Gastrocnemius medialis (tissue), 4 donors: Measurements from ENCODE around the gene PAQR5.
"Not testable (repeated sequence)": the region's sequence is repeated elsewhere in the genome, so short reads cannot be mapped to it uniquely, and the experiment has no call there.

Source experiments
- POLR2A ChIP-seq, 2 donors: fragments of 450-650 bp; IDR thresholded peaks; one replicate each; pipeline ENCODE4 v1.6.1; 2017; ENCODE audit warnings: antibody characterized with exemption in 2 of 2, mild to moderate bottlenecking in 2 of 2, moderate library complexity in 2 of 2
- TF ChIP-seq, protein P1 (sequence below), 5 experiments: fragments of 450-650 bp in 3 of 5; fragments of 200-600 bp in 2 of 5; sonication (generic) in 2 of 5; IDR thresholded peaks in 4 of 5; conservative IDR thresholded peaks in 1 of 5; 1 replicate in 4 of 5; 2 replicates in 1 of 5; pipeline ENCODE4 v1.5.1; 2016 to 2019; ENCODE audit warnings: antibody characterized with exemption in 5 of 5, mild to moderate bottlenecking in 3 of 5, moderate library complexity in 3 of 5

DNA sequence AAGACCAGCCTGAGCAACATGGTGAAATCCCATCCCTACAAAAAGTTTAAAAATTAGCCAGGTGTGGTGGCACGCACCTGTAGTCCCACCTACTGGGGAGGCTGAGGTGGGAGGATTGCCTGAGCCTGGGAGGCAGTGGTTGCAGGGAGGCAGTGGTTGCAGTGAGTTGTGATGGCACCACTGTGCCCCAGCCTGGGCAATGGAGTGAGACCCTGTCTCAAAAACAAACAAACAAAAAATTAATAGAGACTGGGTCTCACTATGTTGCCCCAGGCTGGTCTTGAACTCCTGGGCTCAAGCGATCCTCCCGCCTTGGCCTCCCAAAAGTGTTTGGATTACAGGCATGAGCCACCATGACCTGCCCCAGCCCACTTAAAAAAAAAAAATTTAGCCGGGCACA lies 151.5 kb downstream of the PAQR5 start:
- TF ChIP-seq, protein P1, sequence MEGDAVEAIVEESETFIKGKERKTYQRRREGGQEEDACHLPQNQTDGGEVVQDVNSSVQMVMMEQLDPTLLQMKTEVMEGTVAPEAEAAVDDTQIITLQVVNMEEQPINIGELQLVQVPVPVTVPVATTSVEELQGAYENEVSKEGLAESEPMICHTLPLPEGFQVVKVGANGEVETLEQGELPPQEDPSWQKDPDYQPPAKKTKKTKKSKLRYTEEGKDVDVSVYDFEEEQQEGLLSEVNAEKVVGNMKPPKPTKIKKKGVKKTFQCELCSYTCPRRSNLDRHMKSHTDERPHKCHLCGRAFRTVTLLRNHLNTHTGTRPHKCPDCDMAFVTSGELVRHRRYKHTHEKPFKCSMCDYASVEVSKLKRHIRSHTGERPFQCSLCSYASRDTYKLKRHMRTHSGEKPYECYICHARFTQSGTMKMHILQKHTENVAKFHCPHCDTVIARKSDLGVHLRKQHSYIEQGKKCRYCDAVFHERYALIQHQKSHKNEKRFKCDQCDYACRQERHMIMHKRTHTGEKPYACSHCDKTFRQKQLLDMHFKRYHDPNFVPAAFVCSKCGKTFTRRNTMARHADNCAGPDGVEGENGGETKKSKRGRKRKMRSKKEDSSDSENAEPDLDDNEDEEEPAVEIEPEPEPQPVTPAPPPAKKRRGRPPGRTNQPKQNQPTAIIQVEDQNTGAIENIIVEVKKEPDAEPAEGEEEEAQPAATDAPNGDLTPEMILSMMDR (IDR thresholded peaks at IDR 0.05 in 4 of 5, conservative IDR thresholded peaks at IDR 0.05 in 1 of 5), result not testable (repeated sequence)
- TF ChIP-seq POLR2A (IDR thresholded peaks at IDR 0.05), result not testable (repeated sequence)
